Activated CD8-positive, alpha-beta memory T cell treated with anti-CD3 and anti-CD28 coated beads, Interleukin-2, amount 50 U/mL, for 48 hours (primary cell): ENCODE measurements around the gene SCAF11.

Experiments
- DNase-seq: peaks from one replicate; pipeline ENCODE4 v3.0.0-alpha.2; 2020

Gene SCAF11

GRCh38 chr12:45909041-45909713 lies 81.2 kb downstream of the SCAF11 start:
- no peak for DNase-seq

GRCh38 chr12:45907955-45908354 lies 82.4 kb downstream of the SCAF11 start:
- DNase-seq = no peak

DNA sequence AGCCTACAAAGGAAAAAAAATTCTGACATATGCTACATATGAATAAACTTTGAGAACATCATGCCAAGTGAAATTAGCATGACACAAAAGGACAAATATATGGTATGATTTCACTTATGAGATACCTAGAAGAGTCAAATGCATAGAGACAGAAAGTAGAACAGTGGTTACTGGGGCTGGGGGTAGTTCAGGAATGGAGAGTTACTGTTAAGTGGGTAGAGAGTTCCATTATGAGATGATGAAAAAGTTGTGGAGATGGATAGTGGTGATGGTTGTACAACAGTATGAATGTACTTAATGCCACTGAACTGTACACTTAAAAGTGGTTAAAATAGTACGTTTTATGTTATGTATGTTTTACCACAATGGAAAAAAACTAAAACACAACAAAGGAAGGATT lies 92.3 kb downstream of the SCAF11 start:
- no peak for DNase-seq

GRCh38 chr12:45895961-45896360 lies 94.4 kb downstream of the SCAF11 start:
- DNase-seq = no peak

GRCh38 chr12:45893240-45893639 lies 97.1 kb downstream of the SCAF11 start:
- no peak for DNase-seq

GRCh38 chr12:45890276-45890675 lies 100.1 kb downstream of the SCAF11 start:
- DNase-seq = no peak

DNA sequence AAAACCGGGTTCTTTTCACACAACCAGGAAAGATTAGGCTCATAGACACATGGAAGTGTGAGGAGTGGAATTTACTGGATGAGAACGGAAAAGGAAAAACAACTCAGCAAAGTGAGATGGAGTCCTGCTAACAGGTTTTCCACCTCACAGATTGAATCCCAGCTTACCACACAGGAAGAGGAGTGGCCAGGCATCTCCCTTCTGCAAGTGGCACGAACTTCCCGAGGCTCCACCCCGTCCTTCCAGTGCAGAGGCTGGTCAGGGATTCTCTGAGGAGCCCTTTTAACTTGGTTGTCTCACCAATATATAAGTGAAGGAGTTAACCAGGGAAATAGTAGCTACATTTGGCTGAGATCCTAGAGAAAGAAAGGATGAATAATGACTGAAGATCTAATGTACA lies 102.8 kb downstream of the SCAF11 start:
- DNase-seq = no peak

- DNase-seq = no peak
Observed at GRCh38 chr12:45886685-45887084, 103.7 kb downstream of the SCAF11 start.

- no peak for DNase-seq
Observed at GRCh38 chr12:45883187-45883586, 107.2 kb downstream of the SCAF11 start.

- DNase-seq = no peak
Observed at GRCh38 chr12:45880533-45880932, 109.8 kb downstream of the SCAF11 start.

- DNase-seq = no peak
Observed at GRCh38 chr12:45879363-45879895, 110.9 kb downstream of the SCAF11 start.

GRCh38 chr12:45878630-45879255 lies 111.6 kb downstream of the SCAF11 start:
- no peak for DNase-seq

DNA sequence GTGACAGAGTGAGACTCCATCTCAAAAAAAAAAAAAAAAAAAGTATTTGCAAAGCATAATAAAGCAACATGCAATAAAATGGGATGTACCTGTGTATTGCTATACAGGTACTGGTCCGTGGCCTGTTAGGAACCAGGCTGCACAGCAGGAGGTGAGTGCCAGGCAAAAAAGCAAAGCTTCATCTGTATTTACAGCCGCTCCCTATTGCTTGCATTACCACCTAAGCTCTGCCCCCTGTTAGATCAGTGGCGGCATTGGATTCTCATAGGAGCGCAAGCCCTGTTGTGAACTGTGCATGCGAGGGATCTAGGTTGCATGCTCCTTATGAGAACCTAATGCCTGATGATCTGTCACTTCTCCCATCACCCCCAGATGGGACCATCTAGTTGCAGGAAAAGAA lies 113.3 kb downstream of the SCAF11 start:
- DNase-seq = no peak

DNA sequence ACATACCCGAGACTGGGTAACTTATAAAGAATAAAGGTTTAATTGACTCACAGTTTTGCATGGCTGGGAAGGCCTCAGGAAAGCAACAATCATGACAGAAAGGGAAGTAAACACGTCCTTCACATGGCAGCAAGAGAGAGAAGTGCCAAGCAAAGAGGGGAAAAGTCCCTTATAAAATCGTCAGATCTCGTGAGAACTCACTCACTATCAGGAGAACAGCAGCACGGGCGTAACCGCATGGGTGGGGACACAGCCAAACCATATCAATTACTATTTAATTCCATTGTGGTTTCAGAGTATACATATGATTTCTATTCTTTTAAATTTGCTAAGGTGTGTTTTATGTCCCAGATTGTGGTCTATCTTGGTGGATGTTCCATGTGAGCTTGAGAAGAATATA lies 117.9 kb downstream of the SCAF11 start:
- no peak for DNase-seq
